PFSK-1 (cell line): ENCODE measurements around the gene DYNLT1.

ENCODE experiments used
- FOXP2 ChIP-seq: optimal IDR thresholded peaks from 2 replicates; pipeline ENCODE3; 2011; ENCODE audit warnings: borderline replicate concordance, control low read depth, inconsistent platforms; ENCODE audit not compliant: insufficient read depth; ENCODE audit errors: extremely low read length, extremely low read depth
- POLR2AphosphoS5 ChIP-seq: IDR thresholded peaks from 2 replicates; pipeline ENCODE4 v1.6.1; 2012; ENCODE audit warnings: low read depth, mild to moderate bottlenecking, control low read depth, low read length, moderate library complexity
- REST ChIP-seq, 2 experiments: IDR thresholded peaks; 2 replicates each; pipeline versions ENCODE4 v1.6.1 to v1.8.0; 2011 to 2012; ENCODE audit warnings: low read depth in 2 of 2, low read length in 2 of 2, control low read depth in 1 of 2, inconsistent platforms in 1 of 2, mild to moderate bottlenecking in 1 of 2, moderate library complexity in 1 of 2; ENCODE audit not compliant: insufficient read depth in 1 of 2
- SIN3A ChIP-seq: IDR thresholded peaks from 2 replicates; pipeline ENCODE4 v1.6.1; 2012; ENCODE audit warnings: mild to moderate bottlenecking, low read length, moderate library complexity, borderline replicate concordance; ENCODE audit not compliant: insufficient read depth
- TAF1 ChIP-seq: IDR thresholded peaks from 2 replicates; pipeline ENCODE4 v1.6.1; 2012; ENCODE audit warnings: low read length, control low read depth, borderline replicate concordance; ENCODE audit not compliant: insufficient read depth

Gene DYNLT1

GRCh38 chr6:158611039-158611438 is 33.5 kb downstream of the DYNLT1 start:
- TF ChIP-seq FOXP2 = no peak
- TF ChIP-seq SIN3A = no peak
- TF ChIP-seq TAF1 = no peak
- no peak for TF ChIP-seq REST (IDR thresholded peaks at IDR 0.05; ENCODE audit: insufficient read depth in 1 of 2, low read depth in 2 of 2, low read length in 2 of 2)
- no peak for TF ChIP-seq POLR2AphosphoS5

- no peak for TF ChIP-seq SIN3A
- no peak for TF ChIP-seq REST (IDR thresholded peaks at IDR 0.05; ENCODE audit: insufficient read depth in 1 of 2, low read depth in 2 of 2, low read length in 2 of 2)
Observed at GRCh38 chr6:158610319-158610968, 34.1 kb downstream of the DYNLT1 start.

- no peak for TF ChIP-seq FOXP2
- TF ChIP-seq TAF1 = no peak
- no peak for TF ChIP-seq POLR2AphosphoS5
- no peak for TF ChIP-seq REST (IDR thresholded peaks at IDR 0.05; ENCODE audit: insufficient read depth in 1 of 2, low read depth in 2 of 2, low read length in 2 of 2)
- TF ChIP-seq SIN3A = no peak
Observed at GRCh38 chr6:158609455-158610155, 34.9 kb downstream of the DYNLT1 start.

GRCh38 chr6:158608221-158608620 is 36.3 kb downstream of the DYNLT1 start:
- no peak for TF ChIP-seq REST (IDR thresholded peaks at IDR 0.05; ENCODE audit: insufficient read depth in 1 of 2, low read depth in 2 of 2, low read length in 2 of 2)
- no peak for TF ChIP-seq POLR2AphosphoS5
- TF ChIP-seq TAF1 = no peak
- no peak for TF ChIP-seq FOXP2
- no peak for TF ChIP-seq SIN3A
